ENCODE results near the gene LNP1. TPM values are rescaled to one million over a fixed set of nuclear protein-coding genes. Genes with fewer than 3 reads are reported as not detected.

The LNP1 gene
- total RNA-seq, 4 donors from 2014 or later: 0.27 to 2.2 (median 0.40) TPM; not detected in 1

DNA sequence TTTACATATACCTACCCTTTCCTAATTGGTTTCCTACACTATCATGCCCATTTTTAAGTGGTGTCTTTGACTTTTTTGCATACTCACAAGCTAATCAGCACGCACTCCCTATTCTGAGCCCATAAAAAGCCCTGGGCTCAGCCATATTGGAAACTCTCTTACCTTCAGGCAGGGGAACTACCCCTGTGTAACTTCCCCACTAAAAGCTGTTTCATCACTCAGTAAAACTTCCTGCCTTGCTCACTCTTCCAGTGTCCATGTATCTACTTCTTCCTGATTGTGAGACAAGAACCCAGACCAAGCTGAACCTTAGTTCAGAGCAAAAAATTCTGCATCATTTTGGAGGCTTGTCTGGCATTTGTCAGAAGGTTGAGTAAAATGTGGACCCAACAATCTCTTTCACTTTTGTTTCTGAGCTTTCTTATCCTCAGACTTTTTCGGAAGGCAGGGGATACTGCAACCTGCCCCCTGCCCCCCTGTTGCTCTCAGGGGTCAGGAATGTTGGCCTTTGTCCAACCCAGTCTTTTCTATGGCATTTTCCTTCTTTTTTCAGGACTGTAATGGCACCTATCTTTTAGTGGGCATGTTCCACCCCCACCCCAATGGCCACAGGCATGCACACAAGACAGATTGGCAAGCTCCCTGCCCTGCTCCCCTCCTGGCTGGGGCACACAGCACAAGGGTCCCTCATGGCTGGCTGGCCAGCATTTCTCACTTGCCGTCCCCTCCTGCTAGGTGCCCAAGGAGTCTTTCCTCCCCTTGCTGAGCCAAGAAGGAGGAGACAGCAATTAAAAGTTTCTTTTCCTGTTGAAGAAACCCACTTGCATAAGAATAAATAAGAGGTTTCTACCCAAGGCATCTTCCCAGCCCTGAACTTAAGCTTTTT lies 64.8 kb downstream of the LNP1 start:
- in situ Hi-C loops (cut with MboI; ENCODE audit: low pct_ligation_motif_present in 1 of 4, low pct_unique_long_range_greater_than_20kb in 1 of 4, low sequenced_read_pairs in 3 of 4): loop anchor here in 3 of 4 donors (10.0 kb wide), 2 partner anchors 119 to 129 kb away; no protein-coding TSS in a partner anchor
- H3K4me3 ChIP-seq: no peak overlapping the region
- no peak for DNase-seq
- WGBS, 2 donors (ENCODE audit: low coverage in 1 of 2): 83 to 84% methylated on average over 2 to 3 of the region's 3 CpGs
- intact Hi-C loops (cut with DNase I; ENCODE audit: low total_unique reads): loop anchor here (2.0 kb wide), 1 partner anchor 125 kb away; no protein-coding TSS in a partner anchor
- TF ChIP-seq POLR2A (IDR thresholded peaks at IDR 0.05) (no peak), POLR2AphosphoS5 (IDR thresholded peaks at IDR 0.05) (no peak), EP300 (IDR thresholded peaks at IDR 0.05; ENCODE audit: low read depth) (no peak)
- TF ChIP-seq, protein P1, sequence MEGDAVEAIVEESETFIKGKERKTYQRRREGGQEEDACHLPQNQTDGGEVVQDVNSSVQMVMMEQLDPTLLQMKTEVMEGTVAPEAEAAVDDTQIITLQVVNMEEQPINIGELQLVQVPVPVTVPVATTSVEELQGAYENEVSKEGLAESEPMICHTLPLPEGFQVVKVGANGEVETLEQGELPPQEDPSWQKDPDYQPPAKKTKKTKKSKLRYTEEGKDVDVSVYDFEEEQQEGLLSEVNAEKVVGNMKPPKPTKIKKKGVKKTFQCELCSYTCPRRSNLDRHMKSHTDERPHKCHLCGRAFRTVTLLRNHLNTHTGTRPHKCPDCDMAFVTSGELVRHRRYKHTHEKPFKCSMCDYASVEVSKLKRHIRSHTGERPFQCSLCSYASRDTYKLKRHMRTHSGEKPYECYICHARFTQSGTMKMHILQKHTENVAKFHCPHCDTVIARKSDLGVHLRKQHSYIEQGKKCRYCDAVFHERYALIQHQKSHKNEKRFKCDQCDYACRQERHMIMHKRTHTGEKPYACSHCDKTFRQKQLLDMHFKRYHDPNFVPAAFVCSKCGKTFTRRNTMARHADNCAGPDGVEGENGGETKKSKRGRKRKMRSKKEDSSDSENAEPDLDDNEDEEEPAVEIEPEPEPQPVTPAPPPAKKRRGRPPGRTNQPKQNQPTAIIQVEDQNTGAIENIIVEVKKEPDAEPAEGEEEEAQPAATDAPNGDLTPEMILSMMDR (IDR thresholded peaks at IDR 0.05): no peak
- H3K27ac ChIP-seq: no peak overlapping the region
- no peaks in the 10 kb centered on the region for H3K9me3 ChIP-seq
- H3K36me3 ChIP-seq: no peaks in the 10 kb centered on the region
- no peaks in the 10 kb centered on the region for H3K27me3 ChIP-seq
- H3K4me1 ChIP-seq: no peaks in the 10 kb centered on the region

DNA sequence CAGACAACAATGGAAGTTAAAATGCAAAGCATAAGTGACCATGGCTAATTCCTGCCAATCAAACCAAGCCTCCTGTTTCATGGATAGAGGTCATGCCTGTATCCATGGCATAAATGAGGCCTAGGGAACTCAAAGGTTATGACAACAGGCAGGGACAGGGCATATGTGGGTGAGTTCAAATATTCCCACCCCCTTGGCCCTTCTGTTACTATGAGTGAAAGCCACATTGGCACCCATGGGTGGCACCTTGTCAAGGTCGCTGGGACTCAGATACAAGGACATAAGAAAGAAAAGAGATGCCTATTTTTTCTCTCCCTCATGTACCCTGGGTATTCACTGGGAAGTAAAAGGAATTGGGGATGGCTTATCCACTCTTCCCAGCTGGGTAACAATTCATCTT lies 65.8 kb downstream of the LNP1 start:
- TF ChIP-seq EP300 (IDR thresholded peaks at IDR 0.05; ENCODE audit: low read depth) (no peak), POLR2A (IDR thresholded peaks at IDR 0.05) (no peak), POLR2AphosphoS5 (IDR thresholded peaks at IDR 0.05) (no peak)
- TF ChIP-seq, protein P1 (IDR thresholded peaks at IDR 0.05): no peak
- no peaks in the 10 kb centered on the region for H3K9me3 ChIP-seq
- intact Hi-C loops (cut with DNase I; ENCODE audit: low total_unique reads): no loop called here
- DNase-seq: no peak
- no peaks in the 10 kb centered on the region for H3K36me3 ChIP-seq
- in situ Hi-C loops (cut with MboI; ENCODE audit: low pct_ligation_motif_present in 1 of 4, low pct_unique_long_range_greater_than_20kb in 1 of 4, low sequenced_read_pairs in 3 of 4): loop anchor here in 3 of 4 donors (10.0 kb wide), 2 partner anchors 118 to 128 kb away; no protein-coding TSS in a partner anchor
- 100% methylated on average over 1 of the region's 1 CpG for WGBS, 2 donors (ENCODE audit: low coverage in 1 of 2)
- no peak overlapping the region for H3K27ac ChIP-seq
- H3K27me3 ChIP-seq: no peaks in the 10 kb centered on the region
- no peaks in the 10 kb centered on the region for H3K4me1 ChIP-seq
- no peak overlapping the region for H3K4me3 ChIP-seq

DNA sequence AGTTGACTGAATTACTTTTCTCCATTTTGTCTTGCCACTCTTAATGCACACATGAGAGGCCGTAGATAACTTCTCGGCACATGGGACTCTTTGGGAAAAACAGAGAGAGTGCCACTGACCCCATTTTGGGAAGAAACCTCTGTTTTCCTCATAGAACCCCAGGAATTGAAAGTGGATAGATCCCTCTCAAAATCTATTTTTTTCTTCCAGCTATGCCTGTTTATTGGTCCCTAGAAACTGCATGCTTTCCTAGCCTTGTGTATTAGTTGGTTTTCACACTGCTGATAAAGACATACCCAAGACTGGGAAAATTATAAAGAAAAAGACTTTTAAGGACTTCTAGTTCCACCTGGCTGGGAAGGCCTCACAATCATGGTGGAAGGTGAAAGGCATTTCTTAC lies 67.3 kb downstream of the LNP1 start:
- 95 to 100% methylated on average over 2 of the region's 2 CpGs for WGBS, 2 donors (ENCODE audit: low coverage in 1 of 2)

DNA sequence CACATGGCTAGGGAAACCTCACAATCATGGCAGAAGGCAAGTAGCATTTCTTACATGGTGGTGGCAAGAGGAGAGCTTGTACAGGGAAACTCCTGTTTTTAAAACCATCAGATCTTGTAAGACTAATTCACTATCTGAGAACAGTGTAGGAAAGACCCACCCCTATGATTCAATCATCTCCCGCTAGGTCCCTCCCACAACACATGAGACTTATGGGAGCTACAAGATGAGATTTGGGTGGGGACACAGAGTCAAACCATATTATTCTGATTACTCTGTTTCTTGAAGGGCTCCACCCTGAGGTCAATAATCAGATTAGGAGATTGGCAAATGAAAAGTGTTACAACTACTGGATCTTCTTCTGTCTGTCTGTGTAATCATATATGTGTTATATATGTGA lies 69.6 kb downstream of the LNP1 start:
- TF ChIP-seq, protein P1 (IDR thresholded peaks at IDR 0.05): no peak
- TF ChIP-seq POLR2A (IDR thresholded peaks at IDR 0.05): no peak
- no peak for TF ChIP-seq POLR2AphosphoS5 (IDR thresholded peaks at IDR 0.05)
- TF ChIP-seq EP300 (IDR thresholded peaks at IDR 0.05; ENCODE audit: low read depth): no peak
- in situ Hi-C loops (cut with MboI; ENCODE audit: low pct_ligation_motif_present in 1 of 4, low pct_unique_long_range_greater_than_20kb in 1 of 4, low sequenced_read_pairs in 3 of 4): no loop called here
- DNase-seq: no peak
- H3K27me3 ChIP-seq: no peaks in the 10 kb centered on the region
- H3K27ac ChIP-seq: no peak overlapping the region
- intact Hi-C loops (cut with DNase I; ENCODE audit: low total_unique reads): no loop called here
- H3K4me3 ChIP-seq: no peak overlapping the region
- H3K36me3 ChIP-seq: no peaks in the 10 kb centered on the region
- 95% methylated on average over 1 of the region's 1 CpG; no CpG with 5 or more reads in 1 of the 2 donors for WGBS, 2 donors (ENCODE audit: low coverage in 1 of 2)
- H3K4me1 ChIP-seq: no peaks in the 10 kb centered on the region
- no peaks in the 10 kb centered on the region for H3K9me3 ChIP-seq

More for the DNA sequence above, 67.3 kb downstream of the LNP1 start:
- H3K36me3 ChIP-seq: no peaks in the 10 kb centered on the region
- intact Hi-C loops (cut with DNase I; ENCODE audit: low total_unique reads): no loop called here
- no peaks in the 10 kb centered on the region for H3K27me3 ChIP-seq
- H3K9me3 ChIP-seq: no peaks in the 10 kb centered on the region
- no peak for DNase-seq
- no peaks in the 10 kb centered on the region for H3K4me1 ChIP-seq
- in situ Hi-C loops (cut with MboI; ENCODE audit: low pct_ligation_motif_present in 1 of 4, low pct_unique_long_range_greater_than_20kb in 1 of 4, low sequenced_read_pairs in 3 of 4): loop anchor here in 3 of 4 donors (10.0 kb wide), 2 partner anchors 116 to 126 kb away; no protein-coding TSS in a partner anchor
- H3K4me3 ChIP-seq: no peak overlapping the region
- TF ChIP-seq POLR2A (IDR thresholded peaks at IDR 0.05) (no peak), EP300 (IDR thresholded peaks at IDR 0.05; ENCODE audit: low read depth) (no peak), POLR2AphosphoS5 (IDR thresholded peaks at IDR 0.05) (no peak)
- TF ChIP-seq, protein P1 (IDR thresholded peaks at IDR 0.05): no peak
- H3K27ac ChIP-seq: no peak overlapping the region
